ENCODE data around the gene CLCA2. TPM values are rescaled to one million over a fixed set of nuclear protein-coding genes. Genes with fewer than 3 reads are reported as not detected.

Gene CLCA2
- total RNA-seq, 1 experiment from 2014 or later: 0.20 TPM

DNA sequence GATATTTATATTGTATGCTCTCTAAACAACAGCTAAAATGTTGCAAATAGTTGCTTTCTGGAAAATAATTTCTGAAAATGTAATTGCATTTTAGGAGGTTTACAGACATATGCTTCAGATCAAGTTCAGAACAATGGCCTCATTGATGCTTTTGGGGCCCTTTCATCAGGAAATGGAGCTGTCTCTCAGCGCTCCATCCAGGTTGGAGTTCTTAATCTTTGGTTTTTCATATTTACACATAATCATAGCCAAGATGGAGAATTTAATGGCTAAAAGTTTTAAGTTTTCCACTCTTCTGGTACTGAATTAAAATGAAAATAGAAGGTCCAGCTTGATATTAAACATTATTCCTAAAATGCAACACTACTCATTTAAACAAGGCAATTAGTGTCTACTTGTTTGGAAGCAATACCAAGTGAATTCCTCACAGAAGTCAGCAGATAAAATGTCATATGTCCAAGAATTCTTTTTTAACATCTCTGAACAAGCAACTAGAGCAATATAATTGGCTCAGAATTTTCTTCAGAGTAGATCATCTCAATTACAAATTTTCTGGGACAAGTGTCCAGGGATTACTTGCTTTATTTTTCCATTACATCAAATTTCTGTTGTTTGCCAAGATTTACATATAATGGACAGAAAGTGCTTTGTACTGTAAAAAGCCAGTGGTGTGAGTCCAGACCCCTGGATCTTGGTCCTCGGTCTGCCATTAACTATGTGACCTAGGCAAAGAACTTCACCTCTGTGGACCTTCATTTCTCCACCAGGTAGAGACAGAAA lies 67.4 kb downstream of the CLCA2 start:
- Histone ChIP-seq H3K4me1 (replicated peaks; ENCODE audit: insufficient read depth) (no peaks in the 10 kb centered on the region), H3K9me2 (ENCODE audit: insufficient read depth) (no peaks in the 10 kb centered on the region), H3K79me2 (ENCODE audit: low read depth) (no peaks in the 10 kb centered on the region), H3K4me3 (no peak overlapping the region), H3K4me2 (no peak overlapping the region), H3K27me3 (ENCODE audit: insufficient read depth, low read depth) (no peaks in the 10 kb centered on the region), H3F3A (ENCODE audit: insufficient read depth, low read depth) (no peaks in the 10 kb centered on the region), H3K36me3 (ENCODE audit: low read depth) (no peaks in the 10 kb centered on the region), H3K27ac (no peak overlapping the region), H2AFZ (no peak overlapping the region), H3K9me3 (ENCODE audit: insufficient read depth, low read depth) (no peaks in the 10 kb centered on the region), H4K20me1 (ENCODE audit: insufficient read depth) (no peaks in the 10 kb centered on the region)
- ChIA-PET CTCF (no interaction called here), POLR2A (ENCODE audit: unreplicated experiment) (no interaction called here)
- TF ChIP-seq EZH2 (IDR thresholded peaks at IDR 0.05; ENCODE audit: low read depth): no peak
- TF ChIP-seq, protein P1, sequence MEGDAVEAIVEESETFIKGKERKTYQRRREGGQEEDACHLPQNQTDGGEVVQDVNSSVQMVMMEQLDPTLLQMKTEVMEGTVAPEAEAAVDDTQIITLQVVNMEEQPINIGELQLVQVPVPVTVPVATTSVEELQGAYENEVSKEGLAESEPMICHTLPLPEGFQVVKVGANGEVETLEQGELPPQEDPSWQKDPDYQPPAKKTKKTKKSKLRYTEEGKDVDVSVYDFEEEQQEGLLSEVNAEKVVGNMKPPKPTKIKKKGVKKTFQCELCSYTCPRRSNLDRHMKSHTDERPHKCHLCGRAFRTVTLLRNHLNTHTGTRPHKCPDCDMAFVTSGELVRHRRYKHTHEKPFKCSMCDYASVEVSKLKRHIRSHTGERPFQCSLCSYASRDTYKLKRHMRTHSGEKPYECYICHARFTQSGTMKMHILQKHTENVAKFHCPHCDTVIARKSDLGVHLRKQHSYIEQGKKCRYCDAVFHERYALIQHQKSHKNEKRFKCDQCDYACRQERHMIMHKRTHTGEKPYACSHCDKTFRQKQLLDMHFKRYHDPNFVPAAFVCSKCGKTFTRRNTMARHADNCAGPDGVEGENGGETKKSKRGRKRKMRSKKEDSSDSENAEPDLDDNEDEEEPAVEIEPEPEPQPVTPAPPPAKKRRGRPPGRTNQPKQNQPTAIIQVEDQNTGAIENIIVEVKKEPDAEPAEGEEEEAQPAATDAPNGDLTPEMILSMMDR (conservative IDR thresholded peaks at IDR 0.05): no peak
- DNase-seq: no peak
- intact Hi-C loops (cut with micrococcal nuclease; ENCODE audit: unreplicated experiment): no loop called here
- no TSS peak for BruUV-seq (replicated peaks)

DNA sequence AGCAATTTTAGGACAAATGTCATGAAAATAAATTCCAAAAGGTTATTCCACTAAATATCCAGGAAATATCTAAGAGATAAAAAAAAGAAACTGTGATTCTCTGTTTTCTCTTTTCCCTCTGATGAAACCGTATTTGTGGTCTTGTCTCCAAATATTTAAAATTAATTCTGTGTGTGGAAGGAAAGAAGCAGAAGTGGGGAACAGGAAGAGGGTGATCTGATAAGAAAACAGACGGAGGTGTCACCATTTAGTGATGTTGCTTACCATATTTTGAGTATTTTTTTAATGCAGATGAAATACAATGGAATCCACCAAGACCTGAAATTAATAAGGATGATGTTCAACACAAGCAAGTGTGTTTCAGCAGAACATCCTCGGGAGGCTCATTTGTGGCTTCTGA lies 74.3 kb downstream of the CLCA2 start:
- H3K9me2 ChIP-seq (ENCODE audit: insufficient read depth): no peaks in the 10 kb centered on the region
- BruUV-seq (replicated peaks): no TSS peak
- DNase-seq: no peak
- H4K20me1 ChIP-seq (ENCODE audit: insufficient read depth): no peaks in the 10 kb centered on the region
- H3K27me3 ChIP-seq (ENCODE audit: insufficient read depth, low read depth): no peaks in the 10 kb centered on the region
- no peak overlapping the region for H3K4me3 ChIP-seq
- H3K79me2 ChIP-seq (ENCODE audit: low read depth): no peaks in the 10 kb centered on the region
- CTCF ChIA-PET: no interaction called here
- H3K36me3 ChIP-seq (ENCODE audit: low read depth): no peaks in the 10 kb centered on the region
- POLR2A ChIA-PET (ENCODE audit: unreplicated experiment): no interaction called here
- H3F3A ChIP-seq (ENCODE audit: insufficient read depth, low read depth): no peaks in the 10 kb centered on the region
- TF ChIP-seq, protein P1 (conservative IDR thresholded peaks at IDR 0.05): no peak
- TF ChIP-seq EZH2 (IDR thresholded peaks at IDR 0.05; ENCODE audit: low read depth): no peak
- no peak overlapping the region for H2AFZ ChIP-seq
- H3K27ac ChIP-seq: no peak overlapping the region
- intact Hi-C loops (cut with micrococcal nuclease; ENCODE audit: unreplicated experiment): no loop called here
- no peaks in the 10 kb centered on the region for H3K4me1 ChIP-seq (replicated peaks; ENCODE audit: insufficient read depth)
- H3K9me3 ChIP-seq (ENCODE audit: insufficient read depth, low read depth): no peaks in the 10 kb centered on the region
- no peak overlapping the region for H3K4me2 ChIP-seq

DNA sequence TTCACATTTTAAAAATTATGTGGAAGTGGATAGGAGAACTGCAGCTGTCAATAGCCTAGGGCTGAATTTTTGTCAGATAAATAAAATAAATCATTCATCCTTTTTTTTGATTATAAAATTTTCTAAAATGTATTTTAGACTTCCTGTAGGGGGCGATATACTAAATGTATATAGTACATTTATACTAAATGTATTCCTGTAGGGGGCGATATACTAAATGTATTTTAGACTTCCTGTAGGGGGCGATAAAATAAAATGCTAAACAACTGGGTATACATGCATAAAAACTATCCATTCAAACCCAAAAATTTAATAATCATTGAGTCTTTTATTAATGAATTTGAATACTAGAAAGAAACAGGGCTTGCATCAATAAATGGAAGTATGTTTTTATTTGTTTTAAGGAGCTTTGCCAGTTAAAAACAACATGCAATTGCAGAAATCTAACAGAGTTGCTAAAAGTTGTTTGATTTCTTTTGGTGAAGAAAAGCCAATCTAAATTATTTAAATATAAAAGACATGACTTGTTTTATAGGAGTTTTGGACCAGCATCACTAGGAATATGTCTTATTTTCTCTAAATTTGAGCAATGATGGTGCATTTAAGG lies 76.1 kb downstream of the CLCA2 start:
- H3K27ac ChIP-seq: no peak overlapping the region
- ChIA-PET POLR2A (ENCODE audit: unreplicated experiment) (no interaction called here), CTCF (interaction anchor here (0.6 kb wide), 1 partner anchor 1536 kb away, joined by 5 read pairs; no protein-coding TSS in a partner anchor)
- peak in 1 of 2 experiments; percentile 47 for DNase-seq
- no peaks in the 10 kb centered on the region for H4K20me1 ChIP-seq (ENCODE audit: insufficient read depth)
- H3K9me3 ChIP-seq (ENCODE audit: insufficient read depth, low read depth): no peaks in the 10 kb centered on the region
- no peak overlapping the region for H2AFZ ChIP-seq
- TF ChIP-seq, protein P1 (conservative IDR thresholded peaks at IDR 0.05): peak; percentile 100
- TF ChIP-seq EZH2 (IDR thresholded peaks at IDR 0.05; ENCODE audit: low read depth): no peak
- H3K4me2 ChIP-seq: no peak overlapping the region
- H3K4me1 ChIP-seq (replicated peaks; ENCODE audit: insufficient read depth): peaks cover 7% of the 10 kb centered on the region
- H3K27me3 ChIP-seq (ENCODE audit: insufficient read depth, low read depth): no peaks in the 10 kb centered on the region
- H3K4me3 ChIP-seq: no peak overlapping the region
- H3K9me2 ChIP-seq (ENCODE audit: insufficient read depth): no peaks in the 10 kb centered on the region
- BruUV-seq (replicated peaks): no TSS peak
- H3K79me2 ChIP-seq (ENCODE audit: low read depth): no peaks in the 10 kb centered on the region
- intact Hi-C loops (cut with micrococcal nuclease; ENCODE audit: unreplicated experiment): loop anchor here (10.0 kb wide), 2 partner anchors 205 to 585 kb away; partner anchors contain the start of gene SH3GLB1
- peaks cover 2% of the 10 kb centered on the region; the same call in 1 of the 2 replicates for H3F3A ChIP-seq (ENCODE audit: insufficient read depth, low read depth)
- no peaks in the 10 kb centered on the region for H3K36me3 ChIP-seq (ENCODE audit: low read depth)

Data from PC-9 (cell line).